HEK293T (cell line): ENCODE measurements around the gene RGL1.

Source experiments
- CTCF ChIA-PET: fragments of 350-600 bp; formaldehyde crosslinking; extraction: SDS; loops from one replicate; lab custom pipeline; 2021; ENCODE audit warnings: antibody characterized with exemption, inconsistent platforms; lab: Yijun Ruan, JAX
- POLR2A ChIA-PET: fragments of 350-600 bp; formaldehyde crosslinking; extraction: SDS; loops from one replicate; lab custom pipeline; 2020; ENCODE audit warnings: antibody characterized with exemption, inconsistent platforms; lab: Yijun Ruan, JAX
- DNase-seq: peaks from one replicate; pipeline ENCODE4 v3.0.0; 2012; ENCODE audit warnings: mixed read lengths; ENCODE audit errors: extremely low spot score
- ARNT ChIP-seq: fragments of 450-650 bp; IDR thresholded peaks from 2 replicates; pipeline ENCODE4 v1.6.1; 2017; ENCODE audit warnings: mild to moderate bottlenecking
- BHLHE40 ChIP-seq: fragments of 450-650 bp; IDR thresholded peaks from 2 replicates; pipeline ENCODE4 v1.6.1; 2016; ENCODE audit warnings: mild to moderate bottlenecking, moderate library complexity, borderline replicate concordance
- CTBP1 ChIP-seq: fragments of 450-650 bp; IDR thresholded peaks from 2 replicates; pipeline ENCODE4 v1.6.1; 2016; ENCODE audit warnings: borderline replicate concordance
- ELF4 ChIP-seq: fragments of 450-650 bp; IDR thresholded peaks from 2 replicates; pipeline ENCODE4 v1.6.1; 2017; ENCODE audit warnings: antibody characterized with exemption
- FOXA1 ChIP-seq: fragments of 450-650 bp; IDR thresholded peaks from 2 replicates; pipeline ENCODE4 v1.6.1; 2016; ENCODE audit warnings: mild to moderate bottlenecking
- FOXK2 ChIP-seq: fragments of 450-650 bp; IDR thresholded peaks from 2 replicates; pipeline ENCODE4 v1.6.1; 2016; ENCODE audit warnings: mild to moderate bottlenecking
- FOXM1 ChIP-seq: fragments of 450-650 bp; IDR thresholded peaks from 2 replicates; pipeline ENCODE4 v1.6.1; 2017; ENCODE audit warnings: mild to moderate bottlenecking, borderline replicate concordance
- HDGF ChIP-seq: fragments of 450-650 bp; IDR thresholded peaks from 2 replicates; pipeline ENCODE4 v1.6.1; 2017; ENCODE audit warnings: antibody characterized with exemption, borderline replicate concordance
- L3MBTL2 ChIP-seq: fragments of 450-650 bp; conservative IDR thresholded peaks from 2 replicates; pipeline ENCODE4 v1.6.1; 2016; ENCODE audit warnings: mild to moderate bottlenecking
- LEF1 ChIP-seq: fragments of 450-650 bp; IDR thresholded peaks from 2 replicates; pipeline ENCODE4 v1.6.1; 2017; ENCODE audit warnings: mild to moderate bottlenecking, borderline replicate concordance
- NFRKB ChIP-seq: fragments of 450-650 bp; IDR thresholded peaks from 2 replicates; pipeline ENCODE4 v1.6.1; 2016; ENCODE audit warnings: mild to moderate bottlenecking, moderate library complexity
- PKNOX1 ChIP-seq: fragments of 450-650 bp; IDR thresholded peaks from 2 replicates; pipeline ENCODE4 v1.6.1; 2016
- SP1 ChIP-seq: fragments of 450-650 bp; IDR thresholded peaks from 2 replicates; pipeline ENCODE4 v1.6.1; 2017
- SUZ12 ChIP-seq: fragments of 450-650 bp; IDR thresholded peaks from 2 replicates; pipeline ENCODE4 v1.6.1; 2016; ENCODE audit warnings: mild to moderate bottlenecking
- TARDBP ChIP-seq: fragments of 450-650 bp; IDR thresholded peaks from 2 replicates; pipeline ENCODE4 v1.6.1; 2016
- ZNF384 ChIP-seq: fragments of 450-650 bp; IDR thresholded peaks from 2 replicates; pipeline ENCODE4 v1.6.1; 2016

Gene RGL1

GRCh38 chr1:183934314-183934713, 129.4 kb downstream of the RGL1 start:
- CTCF ChIA-PET = no interaction called here
- POLR2A ChIA-PET = no interaction called here
- DNase-seq = no peak
- TF ChIP-seq HDGF = no peak
- no peak for TF ChIP-seq NFRKB
- TF ChIP-seq SUZ12 = no peak
- TF ChIP-seq ELF4 = no peak
- no peak for TF ChIP-seq ZNF384
- TF ChIP-seq LEF1 = no peak
- no peak for TF ChIP-seq ARNT
- no peak for TF ChIP-seq SP1
- no peak for TF ChIP-seq CTBP1

GRCh38 chr1:183936009-183936408, 131.1 kb downstream of the RGL1 start:
- no peak for TF ChIP-seq LEF1
- TF ChIP-seq ELF4 = no peak
- TF ChIP-seq FOXK2 = no peak
- TF ChIP-seq SP1 = no peak
- TF ChIP-seq NFRKB = no peak
- TF ChIP-seq SUZ12 = no peak
- TF ChIP-seq ZNF384 = no peak
- no peak for TF ChIP-seq BHLHE40
- TF ChIP-seq ARNT = no peak
- no peak for TF ChIP-seq FOXA1
- no peak for TF ChIP-seq CTBP1
- TF ChIP-seq HDGF = no peak
- no peak for TF ChIP-seq FOXM1
- no peak for TF ChIP-seq TARDBP
- TF ChIP-seq L3MBTL2 = no peak
- TF ChIP-seq PKNOX1 = no peak
- no peak for DNase-seq
- ChIA-PET CTCF (no interaction called here), POLR2A (no interaction called here)

- CTCF ChIA-PET = no interaction called here
- DNase-seq = no peak
- no peak for TF ChIP-seq TARDBP
- no peak for TF ChIP-seq LEF1
- no peak for TF ChIP-seq L3MBTL2
- no peak for TF ChIP-seq HDGF
- no peak for TF ChIP-seq SP1
- no peak for TF ChIP-seq FOXA1
- POLR2A ChIA-PET = no interaction called here
Measured at GRCh38 chr1:183936791-183937190, 131.9 kb downstream of the RGL1 start.

- DNase-seq = no peak
- CTCF ChIA-PET = no interaction called here
- TF ChIP-seq SP1 = no peak
- no peak for TF ChIP-seq LEF1
- no peak for TF ChIP-seq ELF4
- no peak for TF ChIP-seq FOXA1
- TF ChIP-seq CTBP1 = no peak
- no peak for TF ChIP-seq SUZ12
- no peak for TF ChIP-seq BHLHE40
- TF ChIP-seq TARDBP = no peak
- TF ChIP-seq NFRKB = no peak
- no peak for TF ChIP-seq FOXK2
- no peak for TF ChIP-seq L3MBTL2
- POLR2A ChIA-PET = no interaction called here
Measured at GRCh38 chr1:183937611-183938010, 132.7 kb downstream of the RGL1 start.

- POLR2A ChIA-PET = interaction anchor here (0.7 kb wide), 1 partner anchor 88 kb away, joined by 3 read pairs; no protein-coding TSS in a partner anchor
- no peak for TF ChIP-seq CTBP1
- no peak for TF ChIP-seq L3MBTL2
- TF ChIP-seq FOXM1 = no peak
- TF ChIP-seq ZNF384 = no peak
- no peak for TF ChIP-seq SUZ12
- no peak for TF ChIP-seq SP1
- no peak for TF ChIP-seq PKNOX1
- TF ChIP-seq ARNT = no peak
- TF ChIP-seq FOXK2 = no peak
- TF ChIP-seq BHLHE40 = no peak
- no peak for TF ChIP-seq ELF4
- TF ChIP-seq HDGF = no peak
- no peak for TF ChIP-seq NFRKB
Measured at GRCh38 chr1:183941001-183941400, 136.1 kb downstream of the RGL1 start.

GRCh38 chr1:183942933-183943693, 138.2 kb downstream of the RGL1 start:
- ChIA-PET POLR2A (interaction anchor here (1.5 kb wide), 1 partner anchor 108 kb away, joined by 6 read pairs; the partner anchor contains the start of gene TSEN15), CTCF (interaction anchor here (1.0 kb wide), 1 partner anchor 10 kb away, joined by 4 read pairs; no protein-coding TSS in a partner anchor)
- no peak for TF ChIP-seq HDGF
- TF ChIP-seq PKNOX1 = peak; percentile 84
- DNase-seq = peak; percentile 86

More at GRCh38 chr1:183941001-183941400, 136.1 kb downstream of the RGL1 start:
- CTCF ChIA-PET = no interaction called here
- no peak for DNase-seq
